ENCODE data around the gene SAA2. TPM values are rescaled to one million over a fixed set of nuclear protein-coding genes. Genes with fewer than 3 reads are reported as not detected.
A peak's percentile ranks its signal among the peaks of the same experiment; 100 is the strongest.

The SAA2 gene
- total RNA-seq, 1 donor from 2014 or later: not detected

GRCh38 chr11:18243783-18244362 is 4.6 kb downstream of the SAA2 start:
- no peak overlapping the region for H3K27ac Mint-ChIP-seq
- peaks cover 14% of the 10 kb centered on the region for H3K27me3 Mint-ChIP-seq

DNA sequence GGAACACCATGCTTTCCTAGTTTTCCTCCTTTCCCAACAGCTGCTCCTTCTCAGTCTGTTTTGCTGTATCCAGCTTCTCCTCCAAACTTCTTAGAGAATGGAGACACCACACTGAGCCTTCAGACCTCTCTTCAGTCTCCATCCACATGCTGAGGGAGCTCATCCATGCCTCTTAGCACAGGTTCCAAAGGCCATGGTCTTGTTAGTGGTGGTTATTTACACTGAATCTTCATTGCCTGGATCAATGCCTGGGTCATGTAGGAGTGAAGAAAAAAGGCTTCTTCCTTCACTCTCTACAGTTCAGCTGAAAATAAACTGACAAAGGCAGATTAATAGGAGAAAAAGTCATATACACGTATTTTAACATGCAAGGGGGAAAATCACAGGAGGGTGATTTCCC is 8.8 kb downstream of the SAA2 start:
- Mint-ChIP-seq H3K4me1 (ENCODE audit: unreplicated experiment) (no peaks in the 10 kb centered on the region), H3K4me3 (no peak overlapping the region), H3K9me3 (no peaks in the 10 kb centered on the region), H3K27me3 (peaks cover 33% of the 10 kb centered on the region), H3K36me3 (no peaks in the 10 kb centered on the region), H3K27ac (no peak overlapping the region)
- TF ChIP-seq, protein P1, sequence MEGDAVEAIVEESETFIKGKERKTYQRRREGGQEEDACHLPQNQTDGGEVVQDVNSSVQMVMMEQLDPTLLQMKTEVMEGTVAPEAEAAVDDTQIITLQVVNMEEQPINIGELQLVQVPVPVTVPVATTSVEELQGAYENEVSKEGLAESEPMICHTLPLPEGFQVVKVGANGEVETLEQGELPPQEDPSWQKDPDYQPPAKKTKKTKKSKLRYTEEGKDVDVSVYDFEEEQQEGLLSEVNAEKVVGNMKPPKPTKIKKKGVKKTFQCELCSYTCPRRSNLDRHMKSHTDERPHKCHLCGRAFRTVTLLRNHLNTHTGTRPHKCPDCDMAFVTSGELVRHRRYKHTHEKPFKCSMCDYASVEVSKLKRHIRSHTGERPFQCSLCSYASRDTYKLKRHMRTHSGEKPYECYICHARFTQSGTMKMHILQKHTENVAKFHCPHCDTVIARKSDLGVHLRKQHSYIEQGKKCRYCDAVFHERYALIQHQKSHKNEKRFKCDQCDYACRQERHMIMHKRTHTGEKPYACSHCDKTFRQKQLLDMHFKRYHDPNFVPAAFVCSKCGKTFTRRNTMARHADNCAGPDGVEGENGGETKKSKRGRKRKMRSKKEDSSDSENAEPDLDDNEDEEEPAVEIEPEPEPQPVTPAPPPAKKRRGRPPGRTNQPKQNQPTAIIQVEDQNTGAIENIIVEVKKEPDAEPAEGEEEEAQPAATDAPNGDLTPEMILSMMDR (conservative IDR thresholded peaks at IDR 0.05): no peak
- no peak for DNase-seq (ENCODE audit: extremely low spot score, unreplicated experiment)

More at GRCh38 chr11:18243783-18244362, 4.6 kb downstream of the SAA2 start:
- TF ChIP-seq, protein P1 (conservative IDR thresholded peaks at IDR 0.05): peak; percentile 86
- Mint-ChIP-seq H3K4me3 (no peak overlapping the region), H3K36me3 (no peaks in the 10 kb centered on the region), H3K9me3 (no peaks in the 10 kb centered on the region), H3K4me1 (ENCODE audit: unreplicated experiment) (no peaks in the 10 kb centered on the region)
- no peak for DNase-seq (ENCODE audit: extremely low spot score, unreplicated experiment)

DNA sequence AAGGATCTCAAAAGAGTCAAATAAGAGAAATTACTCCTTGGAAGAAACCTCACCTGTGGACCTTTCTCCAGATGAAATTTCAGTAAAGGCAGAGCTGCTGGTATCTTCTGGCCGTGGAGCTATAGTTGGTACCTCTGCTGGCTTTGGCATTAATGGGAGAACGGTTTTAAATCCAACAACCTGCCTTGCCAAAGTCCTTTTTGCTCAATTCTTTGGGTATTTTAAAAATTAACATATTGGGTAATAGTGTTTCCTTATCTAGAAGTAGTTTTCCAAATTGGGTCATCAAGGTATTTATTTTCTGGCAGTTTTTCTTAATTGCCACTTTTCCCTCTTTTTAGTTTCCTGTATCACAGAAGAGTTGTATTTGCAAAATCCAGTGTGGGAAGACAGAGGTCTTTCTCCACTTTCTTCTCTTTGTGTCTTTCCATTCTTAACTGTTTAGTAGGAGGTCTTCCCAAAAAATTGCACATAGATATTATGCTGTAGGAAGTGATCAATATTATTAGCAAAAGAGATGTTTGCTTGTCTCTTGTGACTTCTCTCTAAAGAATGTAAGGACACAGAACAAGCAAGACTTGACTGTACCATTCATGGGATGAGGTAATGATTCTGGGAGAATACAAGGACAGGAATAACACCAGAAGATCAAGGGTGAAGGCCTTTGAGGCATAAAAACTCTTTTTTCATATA is 11.7 kb downstream of the SAA2 start, which contains the start of gene SAA4:
Gene SAA4, minus strand, starts transcription at position 139 of the 693 bp plus-strand sequence. CDS start 876 bp downstream, outside the sequence.
- Mint-ChIP-seq H3K36me3 (no peaks in the 10 kb centered on the region), H3K27me3 (peaks cover 41% of the 10 kb centered on the region), H3K4me1 (ENCODE audit: unreplicated experiment) (no peaks in the 10 kb centered on the region), H3K4me3 (no peak within 1 kb of the TSS), H3K9me3 (no peaks in the 10 kb centered on the region), H3K27ac (no peak within 1 kb of the TSS)
- DNase-seq (ENCODE audit: extremely low spot score, unreplicated experiment): no peak
- TF ChIP-seq, protein P1 (conservative IDR thresholded peaks at IDR 0.05): no peak

- Mint-ChIP-seq H3K27me3 (peaks cover 37% of the 10 kb centered on the region), H3K27ac (no peak overlapping the region), H3K36me3 (no peaks in the 10 kb centered on the region), H3K9me3 (no peaks in the 10 kb centered on the region), H3K4me3 (no peak overlapping the region), H3K4me1 (ENCODE audit: unreplicated experiment) (no peaks in the 10 kb centered on the region)
- TF ChIP-seq, protein P1 (conservative IDR thresholded peaks at IDR 0.05): no peak
- no peak for DNase-seq (ENCODE audit: extremely low spot score, unreplicated experiment)
Observed at GRCh38 chr11:18235394-18236334, 12.8 kb downstream of the SAA2 start.

DNA sequence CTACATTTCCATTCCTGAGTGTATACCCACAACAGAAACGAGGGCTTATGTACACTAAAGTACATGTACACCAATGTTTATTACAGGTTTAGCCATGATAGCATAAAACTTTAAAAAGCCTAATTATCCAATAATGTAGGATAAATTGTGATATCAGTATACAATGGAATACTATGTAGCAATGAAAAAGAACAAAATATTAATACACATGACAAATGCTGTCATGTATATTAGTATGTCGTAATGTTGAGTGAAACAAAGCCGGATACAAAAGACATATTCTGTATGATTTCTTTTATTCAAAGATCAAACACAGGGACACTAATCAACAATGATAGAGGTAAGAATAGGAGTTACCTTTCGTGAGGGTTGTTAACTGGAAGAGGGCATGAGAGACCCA is 14.6 kb downstream of the SAA2 start:
- TF ChIP-seq, protein P1 (conservative IDR thresholded peaks at IDR 0.05): no peak
- peaks cover 30% of the 10 kb centered on the region for H3K27me3 Mint-ChIP-seq
- H3K4me1 Mint-ChIP-seq (ENCODE audit: unreplicated experiment): no peaks in the 10 kb centered on the region
- no peak overlapping the region for H3K27ac Mint-ChIP-seq
- no peaks in the 10 kb centered on the region for H3K36me3 Mint-ChIP-seq
- DNase-seq (ENCODE audit: extremely low spot score, unreplicated experiment): no peak
- H3K9me3 Mint-ChIP-seq: no peaks in the 10 kb centered on the region
- no peak overlapping the region for H3K4me3 Mint-ChIP-seq
